ENCODE data around the gene KIF13A.

GRCh38 chr6:17831135-17831534 is 156.3 kb downstream of the KIF13A start:
- no peak for TF ChIP-seq CTCF (IDR thresholded peaks at IDR 0.05)
- TF ChIP-seq POLR2A (IDR thresholded peaks at IDR 0.05), result no peak

All from Peyer's patch (tissue), 4 donors.